GM13976 (cell line): Measurements from ENCODE around the gene SLC6A11.

Source experiments
- DNase-seq: peaks from one replicate; pipeline ENCODE4 v3.0.0; 2012; ENCODE audit warnings: low spot score
- in situ Hi-C: fragments of 300-500 bp; cut with MboI; formaldehyde crosslinking; loops from one replicate; pipeline ENCODE4 v1.12.0; 2022; ENCODE audit warnings: low sequenced_read_pairs, mixed read lengths, inconsistent platforms; ENCODE audit not compliant: unreplicated experiment
- TF ChIP-seq, protein P1 (sequence below): IDR thresholded peaks from 2 replicates; pipeline ENCODE4 v1.5.1; 2012; ENCODE audit warnings: borderline replicate concordance, mild to moderate bottlenecking; ENCODE audit not compliant: insufficient read depth; ENCODE audit errors: extremely low read depth, missing control alignments, control extremely low read depth

Gene SLC6A11

DNA sequence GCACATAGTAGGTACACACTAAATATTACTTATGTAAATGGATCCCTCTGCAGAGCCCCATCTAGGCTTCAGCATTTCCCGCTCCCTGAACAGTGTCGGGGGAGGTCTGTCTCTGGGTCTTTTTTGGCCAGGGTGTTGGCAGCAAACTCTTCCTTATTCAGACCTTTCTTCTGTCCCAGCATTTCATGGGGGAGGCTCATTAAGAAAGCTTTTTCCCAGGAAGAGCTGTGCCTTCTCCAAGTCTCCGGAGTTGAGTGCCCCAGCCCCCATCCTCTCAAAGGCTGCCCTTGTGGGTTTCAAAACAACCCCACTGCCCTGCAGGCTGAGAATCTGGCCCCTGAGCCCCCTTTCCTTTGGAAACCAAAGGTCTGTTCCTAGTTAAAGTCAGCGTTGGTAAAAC lies 25.1 kb downstream of the SLC6A11 start:
- TF ChIP-seq, protein P1, sequence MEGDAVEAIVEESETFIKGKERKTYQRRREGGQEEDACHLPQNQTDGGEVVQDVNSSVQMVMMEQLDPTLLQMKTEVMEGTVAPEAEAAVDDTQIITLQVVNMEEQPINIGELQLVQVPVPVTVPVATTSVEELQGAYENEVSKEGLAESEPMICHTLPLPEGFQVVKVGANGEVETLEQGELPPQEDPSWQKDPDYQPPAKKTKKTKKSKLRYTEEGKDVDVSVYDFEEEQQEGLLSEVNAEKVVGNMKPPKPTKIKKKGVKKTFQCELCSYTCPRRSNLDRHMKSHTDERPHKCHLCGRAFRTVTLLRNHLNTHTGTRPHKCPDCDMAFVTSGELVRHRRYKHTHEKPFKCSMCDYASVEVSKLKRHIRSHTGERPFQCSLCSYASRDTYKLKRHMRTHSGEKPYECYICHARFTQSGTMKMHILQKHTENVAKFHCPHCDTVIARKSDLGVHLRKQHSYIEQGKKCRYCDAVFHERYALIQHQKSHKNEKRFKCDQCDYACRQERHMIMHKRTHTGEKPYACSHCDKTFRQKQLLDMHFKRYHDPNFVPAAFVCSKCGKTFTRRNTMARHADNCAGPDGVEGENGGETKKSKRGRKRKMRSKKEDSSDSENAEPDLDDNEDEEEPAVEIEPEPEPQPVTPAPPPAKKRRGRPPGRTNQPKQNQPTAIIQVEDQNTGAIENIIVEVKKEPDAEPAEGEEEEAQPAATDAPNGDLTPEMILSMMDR, result no peak
- no peak for DNase-seq
- in situ Hi-C loops, result no loop called here

DNA sequence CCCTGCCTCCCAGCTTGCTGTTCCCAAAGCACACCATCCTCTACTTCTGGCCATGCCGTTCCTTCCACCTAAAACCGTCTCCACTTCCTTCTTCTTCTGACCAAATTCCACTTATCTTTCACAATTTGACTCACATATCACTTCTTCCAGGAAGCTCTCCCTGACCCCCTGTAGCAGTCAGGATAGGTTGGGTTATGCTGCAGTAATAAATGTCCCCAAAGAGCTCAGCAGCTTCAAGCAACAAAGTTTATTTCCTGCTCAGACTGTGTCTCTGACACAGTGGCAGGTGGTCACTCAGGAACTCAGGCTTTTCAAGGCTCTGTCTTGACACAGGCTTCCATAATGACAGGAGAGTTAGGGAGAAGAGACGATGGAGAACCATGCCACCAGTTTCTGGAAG lies 27.4 kb downstream of the SLC6A11 start:
- DNase-seq, result no peak
- in situ Hi-C loops, result no loop called here
- TF ChIP-seq, protein P1, result no peak

DNA sequence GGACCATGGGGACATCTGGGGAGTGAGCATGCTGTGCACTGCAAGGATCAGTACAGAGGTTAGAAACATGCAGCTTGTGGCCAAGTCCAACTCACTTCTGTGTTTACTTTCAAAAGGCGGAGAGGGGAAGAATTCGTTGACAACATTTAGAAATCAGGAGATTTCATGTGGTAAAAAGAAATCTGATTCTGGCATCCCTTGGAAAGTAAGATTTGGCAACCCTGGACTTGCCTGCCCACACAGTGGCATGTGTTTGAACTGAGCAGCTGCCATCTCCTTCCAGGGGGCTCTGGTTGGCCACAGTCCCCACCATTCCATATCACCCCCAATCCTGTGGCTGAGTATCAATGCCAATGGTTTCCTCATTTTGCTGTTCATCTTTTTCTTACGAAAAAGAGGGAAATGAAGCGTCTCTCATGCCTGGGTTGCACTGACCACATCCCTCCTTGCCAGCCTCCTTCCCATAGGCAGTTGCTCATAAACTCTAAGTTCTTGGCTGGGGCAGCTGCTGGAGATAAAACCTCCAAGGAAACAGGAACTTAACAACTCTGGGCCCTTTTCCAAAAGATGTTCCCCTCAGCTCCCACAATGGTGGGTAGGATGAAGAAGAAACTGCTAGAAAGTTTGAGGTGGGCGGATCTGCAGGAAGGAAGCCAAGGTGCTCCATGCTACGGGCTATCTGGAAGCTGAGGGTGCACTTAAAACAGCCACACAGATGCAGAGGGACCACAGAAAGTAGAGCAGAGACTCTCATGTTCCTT lies 29.2 kb downstream of the SLC6A11 start:
- no peak for DNase-seq
- in situ Hi-C loops, result no loop called here
- TF ChIP-seq, protein P1, result no peak

DNA sequence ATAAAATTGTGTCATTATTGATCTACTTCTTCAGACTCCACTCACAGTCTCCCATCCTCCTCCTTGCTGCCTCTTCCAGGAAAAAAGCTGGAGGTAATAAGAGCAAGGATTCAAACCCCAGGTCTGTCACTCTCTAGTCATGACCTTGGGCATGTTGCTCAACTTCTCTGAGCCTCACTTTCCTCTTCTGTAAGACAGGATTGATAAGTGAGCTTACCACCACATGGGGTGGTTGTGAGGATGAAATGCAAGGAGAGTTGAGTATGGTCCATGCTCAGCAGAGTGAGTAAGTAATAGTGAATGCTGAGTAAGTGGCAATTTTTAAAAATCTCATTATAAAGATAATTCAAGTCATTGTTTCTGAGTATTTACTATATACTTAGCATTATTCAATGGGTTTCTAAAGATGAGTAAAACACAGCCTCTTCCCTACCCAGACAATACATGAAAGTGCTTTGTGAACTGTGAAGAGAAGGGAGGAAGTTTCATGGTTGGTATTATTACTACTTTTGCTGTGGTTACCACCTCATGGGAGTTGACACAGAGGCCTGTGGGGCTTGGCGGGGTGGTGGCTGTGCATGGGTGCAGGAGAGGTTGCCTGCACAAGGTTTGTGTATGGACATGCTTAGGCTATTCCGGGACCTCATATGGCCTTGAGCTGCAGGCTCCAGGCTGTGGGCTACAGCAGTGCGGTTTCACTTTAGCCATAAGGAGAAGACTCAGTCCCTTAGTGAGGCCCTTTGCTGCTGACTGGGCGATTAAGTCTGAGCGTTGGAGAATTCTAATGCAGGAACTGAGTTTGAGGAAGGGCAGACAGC lies 30.0 kb downstream of the SLC6A11 start:
- peak; percentile 28 for DNase-seq
- in situ Hi-C loops, result no loop called here
- TF ChIP-seq, protein P1, result no peak

DNA sequence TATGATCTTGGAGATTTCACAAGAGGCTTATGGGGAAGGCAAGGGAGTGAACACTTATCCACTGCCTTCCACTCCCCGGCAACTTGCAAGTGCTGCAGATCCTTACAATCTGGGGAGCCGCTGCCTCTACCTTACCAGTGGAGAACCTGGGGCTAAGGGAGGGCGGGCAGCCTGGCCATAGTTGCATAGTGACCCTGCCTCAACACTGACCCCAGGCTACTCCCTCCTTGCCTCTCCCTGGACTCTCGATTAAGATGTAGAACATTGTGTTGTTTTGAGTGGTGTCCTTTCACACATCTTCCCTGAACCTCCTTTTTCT lies 30.6 kb downstream of the SLC6A11 start:
- no peak for DNase-seq
- in situ Hi-C loops, result no loop called here
- TF ChIP-seq, protein P1, result no peak

DNA sequence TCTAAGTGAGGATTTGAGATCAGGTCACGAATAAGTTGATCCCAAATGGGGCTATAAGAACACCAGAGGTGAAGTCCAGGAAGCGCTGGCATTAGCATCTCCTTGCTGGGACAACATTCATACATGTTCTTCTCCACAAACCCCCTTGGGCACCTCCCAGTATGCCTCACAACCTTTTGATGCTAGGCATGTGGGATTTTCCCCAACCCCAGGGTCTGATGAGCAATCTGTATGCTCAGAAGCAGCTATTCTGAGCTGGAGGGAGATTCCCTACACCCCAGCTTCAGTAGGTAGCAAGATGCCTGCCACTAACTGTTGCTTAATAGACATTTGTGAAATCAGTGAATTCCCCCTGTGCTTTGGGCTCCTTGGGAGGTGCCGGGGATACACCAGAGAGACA lies 32.2 kb downstream of the SLC6A11 start:
- peak; percentile 35 for DNase-seq
- TF ChIP-seq, protein P1, result no peak

More for the DNA sequence above, 32.2 kb downstream of the SLC6A11 start:
- in situ Hi-C loops, result no loop called here
